Neural progenitor cell (in vitro differentiated cells): ENCODE results near the gene GNL1. TPM values are rescaled to one million over a fixed set of nuclear protein-coding genes. Genes with fewer than 3 reads are reported as not detected.
A peak's percentile ranks its signal among the peaks of the same experiment; 100 is the strongest.

Source experiments
- DNase-seq: peaks from one replicate; pipeline ENCODE4 v3.0.0-alpha.2; 2016; ENCODE audit warnings: low spot score
- H2AFZ ChIP-seq: fragments of 200-600 bp; sonication (generic); replicated peaks from 2 replicates; pipeline ENCODE4 v1.6.1; 2016; ENCODE audit warnings: antibody characterized with exemption
- H3F3A ChIP-seq: fragments of 200-600 bp; sonication (generic); 2 replicates; pipeline ENCODE4 v1.6.1; 2016; ENCODE audit warnings: antibody characterized with exemption, low read depth
- H3K27ac ChIP-seq: fragments of 200-600 bp; sonication (generic); 2 replicates; pipeline ENCODE4 v1.5.1; 2016; ENCODE audit warnings: mild to moderate bottlenecking
- H3K27me3 ChIP-seq: fragments of 200-600 bp; sonication (generic); 2 replicates; pipeline ENCODE4 v1.6.1; 2016; ENCODE audit warnings: mild to moderate bottlenecking, moderate library complexity
- H3K36me3 ChIP-seq: fragments of 200-600 bp; sonication (generic); 2 replicates; pipeline ENCODE4 v1.5.1; 2016
- H3K4me1 ChIP-seq: fragments of 200-600 bp; sonication (generic); 2 replicates; pipeline ENCODE4 v1.6.1; 2016; ENCODE audit warnings: mixed run types
- H3K4me2 ChIP-seq: fragments of 200-600 bp; sonication (generic); 2 replicates; pipeline ENCODE4 v1.6.1; 2016
- H3K4me3 ChIP-seq: fragments of 200-600 bp; sonication (generic); 2 replicates; pipeline ENCODE4 v1.5.1; 2016
- H3K79me2 ChIP-seq: fragments of 200-600 bp; sonication (generic); 2 replicates; pipeline ENCODE4 v1.6.1; 2016; ENCODE audit warnings: low read depth
- H3K9ac ChIP-seq: fragments of 200-600 bp; sonication (generic); 2 replicates; pipeline ENCODE4 v1.6.1; 2016
- H3K9me3 ChIP-seq: fragments of 200-600 bp; sonication (generic); 2 replicates; pipeline ENCODE4 v1.5.1; 2016; ENCODE audit warnings: low read depth
- H4K20me1 ChIP-seq: fragments of 200-600 bp; sonication (generic); 2 replicates; pipeline ENCODE4 v1.6.1; 2016; ENCODE audit warnings: low read depth
- H3K27ac Mint-ChIP-seq: 3 replicates; pipeline ENCODE4 v1.8.0; 2021; ENCODE audit warnings: mixed read lengths
- H3K27me3 Mint-ChIP-seq: 2 replicates; pipeline ENCODE4 v1.8.0; 2022; ENCODE audit warnings: low read depth, mild to moderate bottlenecking, inconsistent platforms, moderate library complexity, mixed read lengths; ENCODE audit not compliant: insufficient read depth
- H3K36me3 Mint-ChIP-seq: 3 replicates; pipeline ENCODE4 v1.8.0; 2021; ENCODE audit warnings: mixed read lengths
- H3K4me1 Mint-ChIP-seq: 3 replicates; pipeline ENCODE4 v1.8.0; 2021; ENCODE audit warnings: mixed read lengths
- H3K4me3 Mint-ChIP-seq: 3 replicates; pipeline ENCODE4 v1.8.0; 2021; ENCODE audit warnings: mild to moderate bottlenecking, moderate library complexity, mixed read lengths
- H3K9me3 Mint-ChIP-seq: 3 replicates; pipeline ENCODE4 v1.8.0; 2020; ENCODE audit warnings: mixed read lengths
- CTCF ChIP-seq: fragments of 200-600 bp; sonication (generic); IDR thresholded peaks from 2 replicates; pipeline ENCODE4 v1.5.1; 2017; ENCODE audit warnings: antibody characterized with exemption, mild to moderate bottlenecking
- EZH2 ChIP-seq: fragments of 200-600 bp; sonication (generic); IDR thresholded peaks from 2 replicates; pipeline ENCODE4 v1.6.1; 2017; ENCODE audit warnings: antibody characterized with exemption, mild to moderate bottlenecking, moderate library complexity
- EZH2phosphoT487 ChIP-seq: fragments of 200-600 bp; sonication (generic); IDR thresholded peaks from 2 replicates; pipeline ENCODE4 v1.6.1; 2017; ENCODE audit warnings: antibody characterized with exemption
- total RNA-seq: library from RNA; depleted of rRNA; stranded (reverse); fragments of >200 nt; gene quantifications from 2 replicates; pipeline ENCODE4 v1.2.3, GENCODE V29; 2015; ENCODE audit warnings: low replicate concordance

The GNL1 gene
- total RNA-seq, 1 donor from 2014 or later: 23.7 TPM

- H3K9me3 Mint-ChIP-seq: no peaks in the 10 kb centered on the region
- Histone ChIP-seq H3K9me3 (no peaks in the 10 kb centered on the region), H3K36me3 (peaks cover 10% of the 10 kb centered on the region), H3K79me2 (no peaks in the 10 kb centered on the region), H3K9ac (no peak overlapping the region), H3K4me2 (no peak overlapping the region), H3K27ac (no peak overlapping the region), H3F3A (no peaks in the 10 kb centered on the region), H4K20me1 (peaks cover 4% of the 10 kb centered on the region), H3K4me3 (no peak overlapping the region), H3K27me3 (no peaks in the 10 kb centered on the region), H3K4me1 (no peaks in the 10 kb centered on the region), H2AFZ (no peak overlapping the region)
- H3K4me3 Mint-ChIP-seq: peak overlapping the region; percentile 52
- H3K27ac Mint-ChIP-seq: no peak overlapping the region
- H3K27me3 Mint-ChIP-seq: no peaks in the 10 kb centered on the region
- H3K4me1 Mint-ChIP-seq: no peaks in the 10 kb centered on the region
- H3K36me3 Mint-ChIP-seq: peaks cover 48% of the 10 kb centered on the region
- DNase-seq: no peak
- no peak for TF ChIP-seq CTCF
- TF ChIP-seq EZH2phosphoT487: no peak
- no peak for TF ChIP-seq EZH2
These were observed 27.6 kb upstream of the GNL1 start for GRCh38 chr6:30583921-30584320.

DNA sequence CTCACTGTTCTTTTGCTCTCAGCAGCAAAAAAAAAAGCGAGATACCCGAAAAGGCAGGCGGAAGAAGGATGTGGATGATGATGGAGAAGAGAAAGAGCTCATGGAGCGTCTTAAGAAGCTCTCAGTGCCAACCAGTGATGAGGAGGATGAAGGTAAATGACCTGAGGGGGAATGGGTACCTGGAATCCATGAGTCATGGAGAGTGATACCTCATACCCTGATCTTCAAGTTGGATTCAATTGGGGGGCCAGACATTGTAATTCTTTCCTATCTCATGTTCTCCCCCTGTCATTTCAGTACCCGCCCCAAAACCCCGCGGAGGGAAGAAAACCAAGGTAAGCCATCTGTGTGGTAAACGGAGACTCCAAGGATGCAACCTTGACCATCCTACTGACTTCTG, 21.8 kb upstream of the GNL1 start:
- no peak overlapping the region for H3K4me3 ChIP-seq
- peaks cover 9% of the 10 kb centered on the region for H3K36me3 ChIP-seq
- no peak overlapping the region for H3K4me2 ChIP-seq
- H3K4me1 Mint-ChIP-seq: peaks cover 4% of the 10 kb centered on the region
- H3K36me3 Mint-ChIP-seq: peaks cover 42% of the 10 kb centered on the region
- no peak overlapping the region for H3K9ac ChIP-seq
- H3K27me3 Mint-ChIP-seq: peaks cover 10% of the 10 kb centered on the region
- TF ChIP-seq EZH2: no peak
- no peak for TF ChIP-seq CTCF
- no peak for TF ChIP-seq EZH2phosphoT487
- no peaks in the 10 kb centered on the region for H3K4me1 ChIP-seq
- H3F3A ChIP-seq: no peaks in the 10 kb centered on the region
- no peak overlapping the region for H3K27ac Mint-ChIP-seq
- H4K20me1 ChIP-seq: peaks cover 42% of the 10 kb centered on the region
- no peaks in the 10 kb centered on the region for H3K9me3 Mint-ChIP-seq
- DNase-seq: no peak
- H3K4me3 Mint-ChIP-seq: no peak overlapping the region
- no peaks in the 10 kb centered on the region for H3K9me3 ChIP-seq
- no peak overlapping the region for H3K27ac ChIP-seq
- no peak overlapping the region for H2AFZ ChIP-seq
- no peaks in the 10 kb centered on the region for H3K27me3 ChIP-seq
- H3K79me2 ChIP-seq: peaks cover 47% of the 10 kb centered on the region

GRCh38 chr6:30573113-30573512, 16.8 kb upstream of the GNL1 start:
- Mint-ChIP-seq H3K27me3 (peaks cover 10% of the 10 kb centered on the region), H3K4me1 (peaks cover 21% of the 10 kb centered on the region), H3K27ac (no peak overlapping the region), H3K4me3 (peak overlapping the region; percentile 99), H3K9me3 (no peaks in the 10 kb centered on the region), H3K36me3 (peaks cover 14% of the 10 kb centered on the region)
- peaks cover 9% of the 10 kb centered on the region for H3K4me1 ChIP-seq
- H2AFZ ChIP-seq: no peak overlapping the region
- peaks cover 60% of the 10 kb centered on the region for H4K20me1 ChIP-seq
- H3K4me2 ChIP-seq: peak overlapping the region; percentile 12
- no peak overlapping the region for H3K27ac ChIP-seq
- H3K9ac ChIP-seq: no peak overlapping the region
- H3F3A ChIP-seq: no peaks in the 10 kb centered on the region
- no peak for TF ChIP-seq EZH2phosphoT487
- TF ChIP-seq CTCF: no peak
- no peak for TF ChIP-seq EZH2
- H3K27me3 ChIP-seq: peaks cover 15% of the 10 kb centered on the region
- peaks cover 6% of the 10 kb centered on the region for H3K36me3 ChIP-seq
- H3K4me3 ChIP-seq: no peak overlapping the region
- DNase-seq: no peak
- peaks cover 64% of the 10 kb centered on the region for H3K79me2 ChIP-seq
- H3K9me3 ChIP-seq: no peaks in the 10 kb centered on the region
